HEK293T (cell line): Measurements from ENCODE around the gene E2F2.

Source experiments
- SUZ12 ChIP-seq: fragments of 450-650 bp; IDR thresholded peaks from 2 replicates; pipeline ENCODE4 v1.6.1; 2016; ENCODE audit warnings: mild to moderate bottlenecking
- ZNF384 ChIP-seq: fragments of 450-650 bp; IDR thresholded peaks from 2 replicates; pipeline ENCODE4 v1.6.1; 2016

DNA sequence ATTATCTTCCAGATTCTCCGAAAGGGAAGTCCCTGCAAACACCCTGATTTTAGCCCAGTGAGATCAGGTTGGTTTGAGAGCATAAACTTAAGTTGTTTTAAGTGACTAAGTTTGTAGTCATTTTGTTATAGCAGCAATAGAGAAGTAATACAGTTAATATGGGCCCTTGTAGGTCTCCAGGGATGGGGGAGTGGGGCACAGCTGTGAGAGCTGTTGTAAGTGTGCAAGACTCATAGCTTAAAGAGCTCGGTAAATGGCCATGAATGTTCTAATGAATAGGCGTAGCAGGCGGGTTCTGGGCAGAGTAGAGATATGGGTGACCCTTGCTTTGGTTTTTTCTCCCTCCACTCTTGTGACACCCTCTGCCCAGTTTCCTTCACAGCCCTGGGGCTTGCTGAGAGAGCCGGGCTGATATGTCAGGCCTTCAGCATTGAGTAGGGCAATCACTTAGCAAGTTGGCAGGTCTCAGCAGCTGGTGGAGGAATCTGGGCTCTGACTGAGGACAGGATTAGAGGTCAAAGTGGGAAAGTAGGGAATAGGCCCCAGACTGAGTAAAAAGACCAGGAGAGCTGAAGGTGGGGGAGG lies 44.3 kb upstream of the E2F2 start:
- no peak for TF ChIP-seq SUZ12
- TF ChIP-seq ZNF384 = no peak
